ENCODE data around the gene ZNF652.
"Not testable (repeated sequence)": the region's sequence is repeated elsewhere in the genome, so short reads cannot be mapped to it uniquely, and the experiment has no call there.

Gene ZNF652

DNA sequence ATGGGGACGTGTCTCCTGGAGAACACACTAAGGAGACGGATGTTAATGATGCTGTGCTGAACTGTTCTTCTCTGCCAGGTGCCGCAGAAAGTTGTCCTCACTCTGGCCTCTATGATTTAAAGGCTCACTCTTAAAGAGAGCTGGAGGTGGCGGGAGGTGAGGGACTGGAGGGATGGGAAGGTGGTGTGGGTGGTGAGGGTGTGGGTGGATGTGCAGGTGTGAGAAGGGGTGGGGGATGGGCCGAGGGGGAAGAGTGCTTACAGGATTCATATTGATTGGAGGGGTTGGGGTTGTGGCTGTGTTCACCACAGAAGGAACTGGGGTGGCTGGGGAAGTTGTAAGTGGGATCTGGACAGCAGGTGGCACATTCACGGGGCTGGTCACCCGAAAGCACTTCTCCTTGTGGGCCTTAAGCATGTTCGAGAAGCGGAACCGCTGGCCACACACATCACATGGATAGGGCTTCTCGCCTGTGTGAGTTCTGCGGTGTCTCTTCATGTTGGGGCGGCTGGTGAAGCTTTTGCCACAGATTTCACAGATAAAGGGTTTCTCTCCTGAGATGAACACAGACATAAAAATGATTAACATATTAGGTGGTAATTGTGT is 63.6 kb downstream of the ZNF652 start:
- no peak for DNase-seq

DNA sequence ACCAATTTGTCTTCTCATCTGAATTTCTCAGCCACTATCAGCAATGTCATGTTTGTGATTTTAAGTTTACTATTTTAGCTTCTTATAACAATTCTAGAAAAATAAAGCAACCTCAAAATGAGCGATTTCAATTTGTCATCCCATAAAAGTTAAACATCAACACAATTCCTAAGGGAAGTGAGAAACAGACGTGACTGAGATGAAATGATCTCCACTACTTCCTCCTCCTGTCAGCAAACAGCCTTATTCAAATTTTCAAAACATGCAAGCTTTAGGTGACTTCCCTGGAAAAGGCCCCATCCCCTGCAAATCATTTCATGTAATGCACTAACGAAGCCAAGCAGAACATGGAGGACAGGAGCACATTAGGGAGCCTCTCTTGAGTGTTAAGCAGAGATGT is 64.9 kb downstream of the ZNF652 start:
- DNase-seq, result no peak

DNA sequence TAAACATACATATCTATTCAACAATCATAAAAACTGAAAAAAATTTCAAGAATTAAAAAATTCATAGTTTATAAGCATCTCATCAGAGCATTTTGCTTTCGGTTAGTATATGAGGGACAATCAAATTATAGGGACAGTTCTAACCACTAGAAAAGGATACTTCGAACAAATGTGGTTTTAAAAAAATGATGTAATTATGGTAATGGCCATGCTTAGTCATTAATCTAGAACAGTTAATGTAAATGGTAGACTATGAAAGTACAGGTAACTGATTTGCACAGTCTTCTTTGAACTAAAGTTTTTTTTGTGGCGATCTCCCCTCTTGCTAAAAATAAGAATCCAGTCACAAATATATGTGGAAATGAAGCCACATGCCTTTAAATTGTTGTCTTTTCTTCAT is 67.9 kb downstream of the ZNF652 start:
- DNase-seq, result no peak

DNA sequence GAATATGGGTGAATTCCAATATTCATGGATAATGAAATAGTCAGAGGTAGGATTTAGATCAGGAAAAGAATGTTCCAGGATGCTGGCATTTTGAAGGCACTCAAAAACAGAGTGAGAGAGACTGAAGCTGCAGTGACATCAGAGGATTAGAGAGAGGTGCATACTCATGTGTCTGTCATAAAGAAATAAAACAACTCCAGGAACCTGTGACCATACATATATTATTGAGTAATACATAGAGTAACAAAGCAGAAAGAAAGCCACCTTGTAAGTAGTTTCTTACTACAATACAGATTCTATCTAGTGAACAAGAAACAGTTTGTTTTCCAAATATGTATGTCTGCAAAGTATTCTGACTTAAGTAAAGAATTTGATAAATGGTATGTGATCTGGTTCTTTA is 69.1 kb downstream of the ZNF652 start:
- no peak for DNase-seq

DNA sequence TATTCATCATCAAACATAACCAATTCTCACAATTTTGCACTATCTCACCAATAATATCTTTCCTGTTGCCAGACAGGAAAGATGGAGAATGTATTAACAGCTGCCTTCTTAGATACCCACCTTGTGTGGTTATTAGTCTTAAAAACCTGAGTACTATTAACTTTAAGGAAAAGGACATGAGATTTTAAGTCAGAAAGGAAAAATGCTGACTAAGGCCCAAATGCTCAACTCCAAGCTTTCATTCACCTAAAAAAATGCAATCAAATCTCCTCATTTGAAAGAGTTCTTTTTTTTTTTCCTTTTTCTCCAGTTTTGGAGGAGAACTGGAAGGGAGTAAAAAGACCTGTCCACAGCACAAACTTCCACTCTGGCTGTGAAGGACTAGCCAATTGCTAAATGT is 70.1 kb downstream of the ZNF652 start:
- no peak for DNase-seq

DNA sequence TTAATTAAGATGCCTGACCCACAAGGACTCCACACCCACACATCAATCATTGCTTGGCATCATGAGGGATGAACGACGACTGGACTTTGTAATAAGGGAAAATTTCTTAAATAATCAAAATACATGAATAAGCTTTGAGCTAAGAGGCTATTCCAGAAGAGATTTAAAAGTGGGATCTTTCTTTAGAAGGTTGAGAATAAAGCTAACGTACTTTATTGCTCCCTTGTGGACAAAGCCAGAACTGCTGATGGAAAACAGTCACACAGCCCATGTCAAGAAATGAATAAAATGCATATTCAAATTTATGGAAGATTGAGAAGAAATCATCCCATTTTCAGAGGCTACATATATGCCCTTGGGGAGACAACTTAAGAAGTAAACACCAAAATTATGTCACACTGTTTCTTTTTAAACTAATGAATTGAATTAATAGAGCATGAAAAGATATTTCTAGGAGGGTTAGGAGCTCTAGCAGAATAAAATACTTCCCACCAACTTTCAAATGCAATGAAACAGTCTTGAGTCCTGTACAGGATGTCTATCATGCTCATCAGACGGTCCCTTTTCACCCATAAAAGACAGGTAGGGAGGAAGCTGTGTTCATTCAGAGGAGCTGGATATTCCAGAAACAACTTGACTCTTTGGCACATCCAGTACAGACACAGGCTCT is 71.2 kb downstream of the ZNF652 start:
- no peak for DNase-seq

DNA sequence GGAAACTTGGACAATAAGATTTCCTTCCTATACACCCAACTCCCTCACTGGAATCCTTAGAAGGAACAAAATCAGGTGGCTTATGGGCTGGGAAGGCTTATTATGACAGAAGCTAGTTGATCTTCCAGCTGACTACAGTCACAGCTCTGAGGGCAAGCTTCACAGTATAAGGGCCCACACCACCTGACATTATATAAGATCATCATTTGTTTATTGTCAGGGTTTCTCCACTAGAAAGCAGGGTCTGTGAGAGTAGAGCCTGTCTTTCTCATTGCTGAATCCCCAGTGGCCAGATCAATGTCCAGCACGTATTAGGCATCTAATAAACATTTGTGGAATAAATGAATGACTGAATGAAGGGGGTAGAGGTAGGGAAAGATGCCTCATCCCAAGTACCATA is 73.7 kb downstream of the ZNF652 start:
- DNase-seq, result no peak

DNA sequence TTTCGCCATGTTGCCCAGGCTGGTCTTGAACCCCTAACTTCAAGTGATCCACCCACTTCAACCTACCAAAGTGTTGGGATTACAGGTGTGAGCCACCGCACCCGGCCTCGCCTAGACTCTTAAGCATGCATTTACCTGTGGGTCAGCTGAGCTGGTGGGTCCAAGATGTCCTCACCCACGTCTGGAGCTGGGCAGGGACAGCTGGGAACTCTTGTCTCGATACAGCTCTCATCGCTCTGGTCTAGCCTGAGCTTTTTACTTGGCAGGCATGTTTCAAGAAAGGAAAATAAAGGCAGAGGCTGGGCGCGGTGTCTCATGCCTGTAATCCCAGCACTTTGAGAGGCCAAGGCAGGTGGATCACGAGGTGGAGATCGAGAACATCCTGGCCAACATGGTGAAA is 74.6 kb downstream of the ZNF652 start:
- no peak for DNase-seq

DNA sequence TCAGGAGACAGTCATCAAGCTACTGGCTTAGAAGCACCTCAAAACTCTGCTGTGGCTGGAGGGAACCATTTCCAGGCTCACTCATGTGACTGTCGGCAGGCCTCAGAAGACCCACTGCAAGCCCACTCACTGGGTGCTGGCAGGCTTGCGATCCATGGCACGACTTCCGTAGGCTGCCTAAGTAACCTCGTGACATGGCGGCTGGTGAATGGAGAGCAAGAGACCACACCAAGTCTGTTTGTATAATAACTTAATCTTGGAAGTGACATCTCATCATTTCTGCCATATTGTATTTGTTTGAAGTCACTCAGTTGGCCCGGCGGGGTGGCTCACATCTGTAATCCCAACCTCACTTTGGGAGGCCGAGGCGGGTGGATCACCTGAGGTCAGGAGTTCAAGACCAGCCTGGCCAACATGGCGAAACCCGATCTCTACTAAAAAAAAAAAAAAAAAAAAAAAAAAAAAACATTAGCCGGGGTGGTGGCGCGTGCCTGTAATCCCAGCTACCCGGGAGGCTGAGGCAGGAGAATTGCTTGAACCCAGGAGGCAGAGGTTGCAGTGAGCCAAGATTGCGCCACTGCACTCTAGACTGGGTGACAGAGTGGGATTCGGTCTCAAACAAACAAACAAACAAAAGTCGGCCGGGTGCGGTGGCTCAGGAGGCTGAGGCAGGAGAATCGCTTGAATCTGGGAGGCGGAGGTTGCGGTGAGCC is 75.6 kb downstream of the ZNF652 start:
- DNase-seq, result not testable (repeated sequence)

DNA sequence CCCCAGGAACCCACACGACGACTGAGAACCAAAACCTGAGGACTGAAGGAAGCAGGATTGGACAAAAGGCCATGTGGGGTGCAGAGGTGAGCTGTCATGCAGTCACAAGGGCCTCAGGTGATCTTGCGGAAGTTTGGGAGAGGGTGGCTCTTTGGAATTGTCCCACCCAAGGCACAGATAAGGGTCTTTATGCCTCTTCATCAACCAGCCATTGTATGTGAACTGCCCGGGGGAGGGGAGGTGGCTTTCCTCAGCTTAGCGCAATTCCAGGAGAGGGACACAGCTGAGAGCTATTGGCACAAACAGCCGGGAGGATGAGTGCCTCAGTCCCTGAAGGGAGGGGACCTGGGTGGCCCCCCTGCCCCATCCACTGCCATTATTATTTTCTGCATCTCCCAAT is 76.3 kb downstream of the ZNF652 start:
- DNase-seq, result no peak

DNA sequence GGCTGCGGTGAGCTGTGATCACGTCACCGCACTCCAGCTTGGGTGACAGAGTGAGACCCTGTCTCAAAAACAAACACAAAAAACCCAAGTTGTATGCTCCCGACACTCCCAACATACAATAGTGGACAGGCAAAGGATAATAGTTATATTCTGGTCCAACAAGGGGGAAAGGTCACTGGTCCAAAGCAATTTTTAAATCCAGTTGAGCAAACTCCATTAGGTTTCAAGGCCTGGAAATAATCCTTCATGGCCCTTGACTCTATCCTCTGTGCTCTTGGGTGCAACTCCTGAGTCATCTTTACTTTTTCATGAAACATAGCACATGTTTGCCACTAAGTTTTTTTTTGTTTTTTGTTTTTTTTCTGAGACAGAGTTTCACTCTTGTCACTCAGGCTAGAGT is 81.1 kb downstream of the ZNF652 start:
- DNase-seq, result no peak

DNA sequence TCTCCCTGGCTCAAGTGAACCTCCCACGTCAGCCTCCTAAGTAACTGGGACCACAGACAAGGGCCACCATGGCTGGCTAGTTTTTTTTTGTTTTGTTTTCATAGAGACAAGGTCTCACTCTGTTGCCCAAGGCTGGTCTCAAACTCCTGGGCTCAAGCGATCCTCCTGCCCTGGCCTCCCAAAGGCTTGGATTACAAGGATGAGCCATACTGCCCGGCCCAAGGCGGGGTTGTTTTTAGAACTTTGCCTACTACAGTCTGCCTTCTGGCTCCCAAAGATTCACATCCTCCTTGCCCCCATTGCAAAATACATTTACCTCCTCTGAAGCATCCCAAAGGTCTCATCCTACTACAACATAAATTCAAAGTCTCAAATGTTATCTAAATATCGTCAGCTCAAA is 82.0 kb downstream of the ZNF652 start:
- DNase-seq, result no peak

DNA sequence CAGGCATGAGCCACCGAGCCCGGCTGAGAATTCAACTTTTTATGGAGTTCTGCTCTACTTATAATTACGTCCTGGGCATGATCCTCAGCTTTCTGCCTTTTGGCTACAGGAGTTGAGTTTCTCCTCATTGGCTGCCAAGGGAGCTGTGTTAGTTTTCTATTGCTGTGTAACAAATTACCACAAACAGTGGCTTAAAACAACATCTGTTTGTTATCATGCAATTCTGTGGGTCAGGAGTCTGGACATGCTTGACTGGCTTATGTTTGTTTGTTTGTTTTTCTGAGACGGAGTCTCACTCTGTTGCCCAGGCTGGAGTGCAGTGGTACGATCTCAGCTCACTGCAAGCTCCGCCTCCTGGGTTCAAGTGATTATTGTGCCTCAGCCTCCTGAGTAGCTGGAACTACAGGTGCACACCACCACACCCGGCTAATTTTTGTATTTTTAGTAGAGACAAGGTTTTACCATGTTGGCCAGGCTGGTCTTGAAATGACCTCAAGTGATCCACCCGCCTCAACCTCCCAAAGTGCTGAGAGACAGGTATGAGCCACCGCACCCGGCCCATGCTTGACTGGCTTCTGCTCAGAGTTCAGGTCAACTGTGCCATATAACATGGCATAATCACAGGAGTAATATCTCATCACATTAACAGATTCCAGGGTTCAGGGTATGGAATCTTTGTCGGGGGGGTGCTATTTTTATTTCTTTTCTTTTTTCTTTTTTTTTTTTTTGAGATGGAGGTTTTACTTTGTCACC is 82.6 kb downstream of the ZNF652 start:
- not testable (repeated sequence) for DNase-seq

DNA sequence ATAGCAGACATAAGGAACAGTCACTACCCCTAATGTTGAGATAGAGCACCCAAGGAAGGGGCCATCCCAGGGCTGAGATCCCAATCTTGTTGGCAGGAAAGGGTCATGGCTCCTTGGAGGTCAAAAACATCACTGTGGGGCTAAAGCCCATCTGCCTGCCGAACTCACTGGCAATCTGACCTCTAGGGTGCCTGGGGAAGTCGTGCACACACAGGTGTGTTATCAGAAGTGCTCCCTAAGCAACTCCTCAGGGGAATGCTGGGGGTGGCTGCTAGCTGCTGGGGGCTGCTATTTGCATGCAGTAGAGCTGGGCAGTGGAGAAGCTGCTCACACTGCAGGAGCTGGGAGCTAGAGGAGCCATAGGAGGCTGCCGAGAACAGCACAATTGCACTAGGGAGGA is 84.0 kb downstream of the ZNF652 start:
- DNase-seq, result no peak

DNA sequence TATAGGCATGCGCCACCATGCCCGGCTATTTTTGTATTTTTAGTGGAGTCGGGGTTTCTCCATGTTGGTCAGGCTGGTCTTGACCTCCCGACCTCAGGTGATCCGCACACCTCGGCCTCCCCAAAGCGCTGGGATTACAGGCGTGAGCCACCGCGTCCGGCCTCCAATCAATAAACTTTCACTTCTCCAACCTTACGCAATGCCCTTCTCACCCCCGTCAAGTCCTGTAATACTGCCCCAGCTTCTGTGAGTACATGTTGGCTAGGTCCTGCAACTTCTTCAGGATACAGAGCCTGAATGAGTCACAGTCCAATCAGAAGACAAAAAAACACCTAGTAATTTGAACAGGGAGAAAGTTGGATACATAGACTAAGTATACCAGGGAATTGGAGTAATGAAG is 84.4 kb downstream of the ZNF652 start:
- DNase-seq, result no peak

DNA sequence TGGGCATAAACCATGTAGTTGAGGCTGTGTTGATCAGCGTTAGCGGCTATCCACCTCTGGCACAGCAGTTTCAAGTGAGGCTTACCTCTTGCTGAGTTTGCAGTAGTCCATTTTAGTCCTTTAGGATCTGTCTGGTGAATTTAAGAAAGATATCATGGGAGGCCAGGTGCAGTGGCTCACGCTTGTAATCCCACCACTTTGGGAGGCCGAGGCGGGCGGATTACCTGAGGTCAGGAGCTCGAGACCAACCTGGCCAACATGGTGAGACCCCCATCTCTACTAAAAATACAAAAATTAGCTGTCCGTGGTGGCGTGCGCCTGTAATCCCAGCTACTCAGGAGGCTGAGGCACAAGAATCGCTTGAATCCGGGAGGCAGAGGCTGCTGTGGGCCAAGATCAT is 86.1 kb downstream of the ZNF652 start:
- DNase-seq, result not testable (repeated sequence)

DNA sequence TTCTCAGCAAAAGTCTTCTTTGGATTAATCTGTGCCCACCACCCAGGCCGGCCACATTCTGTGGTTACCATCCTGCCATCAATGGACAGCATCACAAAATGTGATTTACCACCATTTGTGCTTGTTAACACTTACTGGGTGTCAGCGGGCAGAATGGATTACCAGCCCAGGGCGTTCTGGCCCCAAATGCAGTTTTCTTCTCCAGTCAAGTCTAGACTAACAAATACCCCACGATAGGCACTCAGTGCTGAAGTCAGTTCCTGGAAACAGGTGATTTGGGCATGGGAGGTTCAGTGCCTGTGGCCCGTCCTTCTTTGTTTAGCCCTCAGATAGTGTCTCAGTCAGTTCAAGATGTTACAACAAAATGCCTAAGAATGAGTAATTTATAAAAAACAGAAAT is 92.7 kb downstream of the ZNF652 start:
- DNase-seq, result no peak

DNA sequence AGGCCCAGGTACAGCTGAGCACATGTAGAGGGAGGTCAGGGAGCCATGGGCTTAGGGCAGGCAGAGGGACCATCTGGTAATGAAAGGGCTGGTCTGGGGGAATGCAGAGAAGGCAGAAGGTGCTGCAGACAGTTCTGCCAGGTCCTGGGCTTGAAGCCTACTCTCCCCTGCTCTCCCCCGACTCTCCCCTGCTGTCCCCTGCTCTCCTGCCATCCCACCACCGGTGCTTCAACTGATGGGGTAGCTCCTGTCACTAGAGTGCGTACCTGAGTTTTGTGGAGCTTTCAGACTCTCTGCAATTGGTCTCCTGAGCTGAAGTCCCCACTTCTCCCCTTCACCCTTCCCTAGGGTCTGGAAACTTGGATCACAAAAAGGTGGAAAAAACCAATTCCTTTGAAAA is 94.1 kb downstream of the ZNF652 start:
- DNase-seq, result no peak

DNA sequence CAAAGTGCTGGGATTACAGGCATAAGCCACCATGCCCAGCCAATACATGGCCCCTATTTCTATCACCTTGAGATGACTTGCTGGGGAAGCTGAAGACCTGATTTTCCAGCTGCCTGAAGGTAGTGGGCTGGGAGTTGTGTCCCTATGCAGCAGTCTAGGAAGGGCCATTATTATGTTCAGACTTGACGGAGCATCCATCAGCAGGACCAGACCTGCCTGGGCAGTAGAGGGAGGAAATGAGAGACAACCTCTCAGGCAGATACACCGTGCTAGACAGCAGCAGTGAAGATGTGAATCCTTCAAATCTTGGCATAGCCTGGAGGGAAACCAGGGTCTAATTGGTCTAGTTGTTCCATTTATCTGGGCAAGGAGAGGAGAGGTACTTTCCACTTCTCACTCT is 95.8 kb downstream of the ZNF652 start:
- no peak for DNase-seq

DNA sequence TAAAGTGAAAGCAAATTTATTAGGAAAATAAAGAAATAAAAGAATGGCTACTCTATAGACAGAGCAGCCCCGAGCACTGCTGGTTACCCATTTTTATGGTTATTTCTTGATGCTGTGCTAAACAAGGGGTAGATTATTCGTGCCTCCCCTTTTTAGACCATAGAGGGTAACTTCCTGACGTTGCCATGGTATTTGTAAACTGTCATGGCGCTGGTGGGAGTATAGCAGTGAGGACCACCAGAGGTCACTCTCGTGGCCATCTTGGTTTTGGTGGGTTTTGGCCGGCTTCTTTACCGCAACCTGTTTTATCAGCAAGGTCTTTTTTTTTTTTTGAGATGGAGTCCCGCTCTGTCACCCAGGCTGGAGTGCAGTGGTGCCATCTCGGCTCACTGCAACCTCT is 100.5 kb downstream of the ZNF652 start:
- DNase-seq, result not testable (repeated sequence)

DNA sequence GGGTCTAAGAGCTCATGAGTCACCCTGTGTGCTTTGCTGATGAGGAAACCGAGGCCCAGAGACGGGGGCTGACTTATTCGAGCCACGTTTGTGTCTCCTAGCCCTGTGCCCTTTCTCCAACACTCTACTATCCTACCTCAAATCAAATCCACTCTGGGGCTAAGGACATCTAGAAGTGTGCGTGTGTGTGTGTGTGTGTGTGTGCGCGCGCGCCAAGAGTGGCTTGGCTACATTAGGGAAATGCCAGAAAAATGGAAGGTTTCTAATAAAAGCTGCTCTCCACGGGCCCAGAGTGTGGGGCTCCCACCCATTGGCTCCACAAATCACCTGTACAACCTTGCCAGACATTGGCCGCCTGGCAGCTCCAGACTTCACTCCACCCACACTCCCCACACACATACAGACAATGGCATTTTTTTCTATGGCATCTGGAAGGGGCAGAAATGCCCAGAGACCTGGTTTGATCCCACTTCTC is 101.2 kb downstream of the ZNF652 start:
- no peak for DNase-seq

DNA sequence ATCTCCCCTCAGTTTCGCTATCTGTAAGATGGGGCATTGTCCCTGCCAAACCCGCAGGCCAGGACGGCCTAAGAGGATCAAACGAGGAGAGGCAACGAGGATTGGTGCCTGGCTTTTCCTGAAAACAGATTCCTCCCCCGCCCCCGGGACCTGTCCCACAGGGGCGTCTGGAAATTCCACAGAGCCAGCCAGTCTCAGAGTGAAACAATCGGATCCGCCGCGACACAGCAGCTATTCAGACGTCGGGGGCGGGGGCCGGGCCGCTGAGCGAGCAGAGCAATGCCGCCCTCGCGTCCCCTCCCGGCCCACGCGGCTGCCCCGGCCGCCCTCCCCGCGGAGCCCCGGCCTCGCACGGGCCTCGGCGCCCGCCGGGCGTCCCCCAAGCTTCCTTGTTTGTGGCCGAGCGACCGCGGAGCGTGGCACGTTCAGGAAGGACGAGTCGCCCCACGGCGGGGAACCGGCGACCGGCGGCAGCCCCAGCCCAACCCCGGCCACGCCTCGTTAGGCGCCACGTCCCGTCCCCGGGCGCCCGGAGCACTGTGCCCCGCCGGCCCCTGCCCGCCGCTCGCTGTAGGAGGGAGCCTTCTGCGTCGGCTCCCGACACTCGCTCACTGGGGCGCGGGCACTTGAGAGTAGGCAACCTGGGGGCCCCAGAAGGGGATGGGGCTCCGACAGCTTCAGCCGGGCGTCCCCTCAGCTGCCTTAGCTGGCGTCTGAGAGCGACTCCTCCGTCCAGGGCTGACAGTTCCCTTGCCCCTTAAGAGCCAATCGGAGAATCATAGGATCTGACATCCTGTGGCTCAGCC is 101.8 kb downstream of the ZNF652 start:
- DNase-seq, result no peak

DNA sequence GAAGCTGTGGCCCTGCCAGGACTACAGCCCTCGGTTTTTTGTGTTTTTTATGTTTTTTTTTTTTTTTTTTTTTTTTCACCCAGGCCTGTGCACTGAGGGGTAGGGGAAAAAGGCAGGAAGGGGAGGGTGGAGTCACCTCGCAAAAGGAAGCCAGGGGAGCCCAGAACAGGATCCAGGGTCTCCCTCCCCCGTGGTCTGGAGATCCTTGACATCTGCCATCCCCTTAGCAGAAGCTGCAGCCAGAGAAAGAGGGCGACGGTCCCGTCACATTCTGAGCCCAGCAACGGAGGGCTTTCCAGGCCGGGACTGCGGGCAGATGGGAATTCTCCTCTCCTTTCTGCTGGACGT is 102.4 kb downstream of the ZNF652 start:
- no peak for DNase-seq

Data from NCI-H1092 treated with DMSO at 0.1 percent for 48 hours (cell line).